SK-N-MC (cell line): ENCODE results near the gene PMP22.

Experiments used
- EZH2 ChIP-seq: fragments of 200-600 bp; sonication (generic); IDR thresholded peaks from one replicate; pipeline ENCODE4 v1.6.1; 2017; ENCODE audit warnings: antibody characterized with exemption
- FOXP2 ChIP-seq: optimal IDR thresholded peaks from 2 replicates; pipeline ENCODE3; 2011; ENCODE audit warnings: mild to moderate bottlenecking, moderate library complexity; ENCODE audit not compliant: insufficient read depth; ENCODE audit errors: extremely low read length, control extremely low read depth
- POLR2AphosphoS5 ChIP-seq: IDR thresholded peaks from 2 replicates; pipeline ENCODE4 v1.6.1; 2012; ENCODE audit warnings: mild to moderate bottlenecking, low read depth, low read length, borderline replicate concordance

GRCh38 chr17:15237106-15237425, 28.1 kb downstream of the PMP22 start:
- TF ChIP-seq EZH2 (no peak), POLR2AphosphoS5 (no peak), FOXP2 (no peak)
